DOHH2 (cell line): ENCODE results near the gene ZBTB46.

Experiments used
- H3F3A ChIP-seq: fragments of 200-600 bp; sonication (generic), shearing (Covaris generic); 2 replicates; pipeline ENCODE4 v1.6.0; 2016; ENCODE audit warnings: antibody characterized with exemption, mild to moderate bottlenecking; ENCODE audit not compliant: control insufficient read depth, insufficient read depth
- H3K27ac ChIP-seq: fragments of 200-600 bp; sonication (generic); 2 replicates; pipeline ENCODE4 v1.5.1; 2014; ENCODE audit warnings: low read depth, mild to moderate bottlenecking, low read length, moderate library complexity
- H3K27me3 ChIP-seq: fragments of 200-600 bp; sonication (generic); 2 replicates; pipeline ENCODE4 v1.6.1; 2014; ENCODE audit warnings: mild to moderate bottlenecking, low read length, mixed read lengths; ENCODE audit not compliant: control insufficient read depth
- H3K36me3 ChIP-seq: fragments of 200-600 bp; sonication (generic); 2 replicates; pipeline ENCODE4 v1.6.1; 2014; ENCODE audit warnings: mild to moderate bottlenecking, low read length, moderate library complexity, mixed read lengths; ENCODE audit not compliant: control insufficient read depth
- H3K4me1 ChIP-seq: fragments of 200-600 bp; sonication (generic); 2 replicates; pipeline ENCODE4 v1.6.1; 2014; ENCODE audit warnings: mild to moderate bottlenecking, low read length, mixed read lengths; ENCODE audit not compliant: control insufficient read depth
- H3K4me2 ChIP-seq: fragments of 200-600 bp; sonication (generic); 2 replicates; pipeline ENCODE4 v1.6.0; 2014; ENCODE audit warnings: mild to moderate bottlenecking, low read length, moderate library complexity
- H3K4me3 ChIP-seq: fragments of 200-600 bp; sonication (generic); 2 replicates; pipeline ENCODE4 v1.5.1; 2014; ENCODE audit warnings: mild to moderate bottlenecking, low read length, mixed read lengths
- H3K79me2 ChIP-seq: fragments of 200-600 bp; sonication (generic); 2 replicates; pipeline ENCODE4 v1.6.1; 2014; ENCODE audit warnings: mild to moderate bottlenecking, low read length, mixed read lengths; ENCODE audit not compliant: control insufficient read depth
- H3K9me2 ChIP-seq: fragments of 200-600 bp; sonication (generic); replicated peaks from 2 replicates; pipeline ENCODE4 v1.6.1; 2014; ENCODE audit warnings: mild to moderate bottlenecking, low read length, mixed read lengths; ENCODE audit not compliant: control insufficient read depth
- H3K9me3 ChIP-seq: fragments of 200-600 bp; sonication (generic); 2 replicates; pipeline ENCODE4 v1.6.1; 2014; ENCODE audit warnings: antibody characterized with exemption, low read length, mixed read lengths; ENCODE audit not compliant: control insufficient read depth, insufficient read depth
- H4K20me1 ChIP-seq: fragments of 200-600 bp; sonication (generic); 2 replicates; pipeline ENCODE4 v1.6.0; 2014; ENCODE audit warnings: low read depth, mild to moderate bottlenecking, antibody characterized with exemption, low read length, moderate library complexity; ENCODE audit not compliant: control insufficient read depth, insufficient read depth
- CTCF ChIP-seq: fragments of 200-600 bp; sonication (generic); IDR thresholded peaks from one replicate; pipeline ENCODE4 v1.5.1; 2014; ENCODE audit warnings: antibody characterized with exemption, mild to moderate bottlenecking, low read depth, low read length; ENCODE audit not compliant: poor library complexity, severe bottlenecking
- EZH2phosphoT487 ChIP-seq: fragments of 200-600 bp; sonication (generic); IDR thresholded peaks from 2 replicates; pipeline ENCODE4 v1.6.1; 2017; ENCODE audit warnings: borderline replicate concordance, mild to moderate bottlenecking, antibody characterized with exemption, low read length, moderate library complexity, mixed read lengths

The ZBTB46 gene

GRCh38 chr20:63810730-63811490 is 20.2 kb downstream of the ZBTB46 start:
- no peaks in the 10 kb centered on the region for H3K27me3 ChIP-seq
- H3K4me3 ChIP-seq = no peak overlapping the region
- H3K27ac ChIP-seq = no peak overlapping the region
- no peaks in the 10 kb centered on the region for H3K4me1 ChIP-seq
- H3K36me3 ChIP-seq = no peaks in the 10 kb centered on the region
- H3K4me2 ChIP-seq = no peak overlapping the region
- no peaks in the 10 kb centered on the region for H3K9me2 ChIP-seq
- H3K79me2 ChIP-seq = no peaks in the 10 kb centered on the region
- no peaks in the 10 kb centered on the region; the same call in 1 of the 2 replicates for H3K9me3 ChIP-seq
- TF ChIP-seq EZH2phosphoT487 = no peak
- no peak for TF ChIP-seq CTCF
- H3F3A ChIP-seq = no peaks in the 10 kb centered on the region
- no peaks in the 10 kb centered on the region for H4K20me1 ChIP-seq

- no peaks in the 10 kb centered on the region for H4K20me1 ChIP-seq
- H3F3A ChIP-seq = no peaks in the 10 kb centered on the region
- H3K4me3 ChIP-seq = no peak overlapping the region
- no peaks in the 10 kb centered on the region for H3K79me2 ChIP-seq
- no peak overlapping the region for H3K4me2 ChIP-seq
- H3K36me3 ChIP-seq = no peaks in the 10 kb centered on the region
- H3K27me3 ChIP-seq = no peaks in the 10 kb centered on the region
- no peaks in the 10 kb centered on the region for H3K9me3 ChIP-seq
- no peaks in the 10 kb centered on the region for H3K4me1 ChIP-seq
- no peak for TF ChIP-seq CTCF
- TF ChIP-seq EZH2phosphoT487 = no peak
- H3K27ac ChIP-seq = no peak overlapping the region
- no peaks in the 10 kb centered on the region for H3K9me2 ChIP-seq
Measured at GRCh38 chr20:63809856-63810255, 21.2 kb downstream of the ZBTB46 start.

GRCh38 chr20:63808964-63809674 is 21.9 kb downstream of the ZBTB46 start:
- H3K4me1 ChIP-seq = no peaks in the 10 kb centered on the region
- H3K79me2 ChIP-seq = no peaks in the 10 kb centered on the region
- no peak overlapping the region for H3K4me3 ChIP-seq
- H3K9me3 ChIP-seq = no peaks in the 10 kb centered on the region
- no peak overlapping the region for H3K4me2 ChIP-seq
- H4K20me1 ChIP-seq = no peaks in the 10 kb centered on the region
- H3K9me2 ChIP-seq = no peaks in the 10 kb centered on the region
- no peak for TF ChIP-seq EZH2phosphoT487
- TF ChIP-seq CTCF = no peak
- H3F3A ChIP-seq = no peaks in the 10 kb centered on the region
- H3K27ac ChIP-seq = no peak overlapping the region
- no peaks in the 10 kb centered on the region for H3K36me3 ChIP-seq
- no peaks in the 10 kb centered on the region for H3K27me3 ChIP-seq
